GM18907 (cell line): ENCODE data around the gene SLN.

Experiments
- ATAC-seq: cut with Tn5 transposase; IDR thresholded peaks from one replicate; pipeline ENCODE4 v1.9.1; 2021; ENCODE audit warnings: mild to moderate bottlenecking, moderate library complexity; ENCODE audit not compliant: unreplicated experiment

The SLN gene

DNA sequence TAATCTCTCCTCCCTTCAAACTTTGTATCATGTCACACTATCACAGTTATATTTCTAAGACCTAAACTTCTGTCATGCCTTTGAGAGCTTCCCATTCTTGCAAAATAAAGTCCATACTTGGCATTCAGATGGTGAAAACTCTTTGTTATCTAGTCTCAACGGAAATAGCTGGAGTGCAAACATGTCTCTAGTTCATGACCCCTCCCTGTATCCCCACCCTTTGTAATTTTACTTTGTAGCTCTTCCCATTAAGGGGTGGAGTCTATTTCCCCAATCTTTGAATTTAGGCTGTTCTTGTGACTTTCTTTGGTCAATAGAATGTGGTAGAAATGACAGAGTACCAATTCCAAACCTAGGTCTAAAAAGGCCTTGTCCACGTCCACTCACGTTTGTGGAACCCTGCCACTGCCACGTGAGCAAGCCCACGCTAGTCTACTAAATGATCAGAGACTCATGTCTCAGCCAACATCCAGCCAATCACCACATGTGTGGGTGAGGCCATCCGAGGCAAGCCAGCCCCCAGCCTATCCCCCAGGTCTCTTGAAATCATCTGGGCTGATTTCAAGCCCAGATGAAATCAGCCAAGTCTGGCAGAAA is 23.4 kb downstream of the SLN start:
- ATAC-seq, result no peak

DNA sequence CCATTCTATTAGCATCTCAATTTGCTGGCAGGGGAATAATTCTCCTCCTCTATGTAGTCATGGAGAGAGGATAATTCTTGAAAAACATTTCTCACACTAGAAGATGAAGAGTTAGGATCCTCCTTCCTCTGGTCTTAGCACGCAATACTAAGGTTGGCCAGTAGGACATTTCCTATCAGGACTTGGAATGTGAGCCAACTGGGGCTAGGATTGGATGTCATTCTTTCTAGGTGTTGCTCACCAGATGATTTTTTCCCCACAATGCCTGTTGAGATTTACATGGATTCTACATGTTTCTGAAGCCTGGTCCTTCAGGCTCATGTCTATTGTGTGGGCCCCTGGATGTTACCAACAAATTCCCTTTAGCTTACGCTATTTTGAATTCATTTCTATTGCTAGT is 28.0 kb downstream of the SLN start:
- no peak for ATAC-seq

GRCh38 chr11:107683061-107683460 is 28.8 kb downstream of the SLN start:
- no peak for ATAC-seq

DNA sequence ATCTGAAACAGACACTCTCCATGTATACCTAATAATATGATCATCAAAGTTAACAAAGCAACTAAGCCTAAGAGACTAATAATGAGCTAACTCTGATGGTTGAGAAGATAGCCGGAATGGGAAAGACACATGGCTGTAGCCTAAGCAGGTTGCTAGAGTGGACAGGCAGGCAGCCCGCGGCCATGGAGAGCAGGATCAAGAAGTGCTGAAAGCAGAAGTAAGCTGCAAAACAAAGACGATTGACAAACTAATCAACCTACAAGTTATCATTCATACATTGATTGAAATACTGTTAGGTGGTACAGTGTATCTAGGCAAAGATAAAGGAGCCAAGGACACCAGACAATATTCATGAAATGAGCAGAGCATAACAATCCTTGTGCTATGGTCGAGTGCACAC is 29.3 kb downstream of the SLN start:
- no peak for ATAC-seq

GRCh38 chr11:107682171-107682570 is 29.7 kb downstream of the SLN start:
- ATAC-seq, result no peak

DNA sequence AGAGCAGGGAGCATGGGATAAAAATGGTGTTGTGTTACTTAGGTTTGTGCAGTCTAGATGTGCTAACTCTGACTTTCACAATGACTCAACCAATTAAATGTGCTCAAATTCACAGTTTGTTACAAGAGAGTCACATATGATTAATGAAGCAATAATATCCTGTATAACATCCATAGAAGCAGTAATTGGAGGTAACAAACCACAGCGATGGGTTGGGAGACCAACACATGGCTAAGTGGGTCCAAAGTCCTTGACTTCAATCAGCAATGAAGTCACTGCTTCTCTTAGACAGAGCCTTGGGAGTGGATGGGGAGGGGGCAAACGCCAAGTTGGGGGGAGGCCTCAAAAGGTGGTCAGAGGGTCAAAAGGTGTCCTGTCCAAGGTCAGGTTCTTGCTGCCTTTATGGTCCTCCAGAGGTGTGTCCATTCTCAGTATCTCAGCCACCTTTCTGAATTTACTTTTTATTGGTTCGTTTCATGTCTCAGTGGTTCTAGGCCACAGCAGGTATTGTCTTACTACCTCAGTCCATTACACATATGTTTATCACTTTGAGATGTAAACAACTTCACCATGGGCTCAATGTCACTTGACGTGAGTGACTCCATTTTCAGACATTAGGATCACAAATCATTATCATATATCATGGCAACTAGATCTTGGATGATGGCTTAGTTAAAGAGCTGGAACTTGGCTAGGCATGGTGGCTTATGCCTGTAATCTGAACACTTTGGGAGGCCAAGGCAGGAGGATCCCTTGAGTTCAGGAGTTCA is 32.4 kb downstream of the SLN start:
- ATAC-seq, result no peak

DNA sequence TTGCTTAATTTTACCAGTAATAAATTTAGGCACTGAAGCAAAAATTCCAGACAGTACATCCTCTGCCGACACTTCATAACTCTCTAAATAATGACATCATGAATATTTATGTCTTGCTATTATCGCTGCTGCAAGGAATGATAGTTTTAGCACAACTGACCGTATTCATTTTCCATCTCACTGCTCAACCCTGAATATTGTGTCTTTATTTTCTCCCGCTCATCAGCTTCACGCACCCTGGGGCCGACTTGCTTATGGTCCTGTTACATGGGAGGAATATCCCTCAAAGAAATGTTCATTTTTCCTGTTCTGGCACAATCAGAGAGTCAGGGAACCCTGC is 33.3 kb downstream of the SLN start:
- no peak for ATAC-seq

DNA sequence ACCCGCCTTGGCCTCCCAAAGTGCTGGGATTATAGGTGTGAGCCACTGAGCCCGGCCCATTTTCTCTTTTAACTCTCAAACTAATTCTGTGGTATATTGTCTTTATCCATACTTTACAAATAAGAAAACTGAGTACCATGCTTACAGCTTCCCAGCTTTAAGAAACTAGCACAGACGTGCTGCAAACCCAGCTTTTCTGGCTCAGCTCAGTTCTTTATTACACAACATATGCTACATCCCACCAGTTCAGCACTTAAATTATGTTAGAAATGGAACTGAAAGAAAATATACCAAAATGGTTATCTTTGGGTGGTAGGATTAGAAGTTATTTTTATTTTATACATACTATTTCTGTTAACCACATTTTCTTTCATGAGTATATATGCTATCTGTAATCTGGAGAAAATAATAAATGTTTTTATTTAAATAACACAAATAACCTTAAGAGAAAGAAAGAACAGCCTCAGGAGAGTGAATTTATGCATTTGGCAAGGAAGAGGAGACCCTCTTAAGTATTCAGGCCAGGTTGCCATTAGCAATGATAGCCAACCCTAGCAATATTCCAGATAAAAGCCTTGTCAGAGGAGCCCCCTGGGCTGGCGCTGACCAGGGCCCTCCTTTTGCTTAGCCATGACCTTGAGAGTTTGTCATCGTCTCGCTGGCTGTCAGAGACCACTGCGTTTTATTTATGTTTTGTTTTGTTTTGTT is 33.8 kb downstream of the SLN start:
- ATAC-seq, result no peak

DNA sequence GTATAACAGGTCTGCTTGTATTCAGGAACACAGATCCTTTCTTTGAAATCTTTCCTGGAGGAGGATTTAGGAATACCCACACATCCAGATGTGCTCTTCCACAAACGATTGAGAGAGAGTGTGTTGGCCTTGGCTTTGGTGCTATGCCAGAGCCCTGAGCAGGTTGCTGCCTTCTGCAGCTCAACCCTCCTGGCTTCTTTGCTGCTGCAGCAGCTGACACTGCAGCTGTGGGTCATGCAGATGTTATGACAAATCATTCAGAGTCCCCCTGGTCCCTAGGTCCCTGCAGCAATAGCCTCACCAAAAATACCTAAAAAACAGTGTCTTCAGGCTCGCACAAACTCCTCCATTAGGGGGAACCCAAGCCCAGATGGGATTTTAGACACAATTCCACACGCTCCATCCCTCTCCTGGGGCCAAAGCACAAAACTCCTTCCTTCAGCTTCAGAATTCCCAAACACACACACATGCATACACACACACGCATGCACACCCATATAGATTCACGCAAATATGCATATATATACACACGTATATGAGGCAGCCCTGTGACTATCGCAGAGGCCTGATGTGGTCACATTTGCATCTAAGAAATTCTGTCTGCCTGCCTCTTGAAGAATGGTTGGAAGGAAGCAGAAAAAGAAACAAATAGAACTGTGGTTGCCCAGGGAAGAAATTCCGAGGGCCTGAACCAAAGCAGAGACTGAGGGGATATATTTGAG is 35.4 kb downstream of the SLN start:
- no peak for ATAC-seq

GRCh38 chr11:107675902-107676301 is 36.0 kb downstream of the SLN start:
- no peak for ATAC-seq

GRCh38 chr11:107669893-107670601 is 41.8 kb downstream of the SLN start:
- ATAC-seq, result no peak

DNA sequence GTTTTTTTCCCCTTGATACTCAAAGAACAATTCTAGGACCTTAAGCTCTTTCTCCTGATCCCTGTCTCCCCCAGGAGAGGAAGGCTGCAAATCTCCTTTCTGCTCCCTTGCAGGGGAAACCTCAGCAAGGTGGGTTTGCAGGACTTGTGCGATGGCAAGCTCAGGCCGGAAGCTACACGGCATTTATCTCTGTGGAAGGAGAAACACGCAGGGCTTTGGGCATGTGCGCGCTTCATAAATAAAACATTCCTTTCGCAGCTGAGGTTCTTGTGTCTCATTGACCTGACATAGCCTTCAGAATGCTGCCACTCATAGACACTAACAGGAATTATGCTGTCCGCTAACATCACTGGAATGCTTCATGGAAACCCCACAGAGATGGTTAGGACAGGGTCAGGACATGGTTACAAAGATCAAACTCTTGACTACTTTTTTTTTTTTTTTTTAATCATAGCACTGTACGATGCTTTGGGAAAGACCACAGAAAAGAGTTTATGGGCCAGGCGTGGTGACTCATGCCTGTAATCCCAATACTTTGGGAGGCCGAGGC is 42.6 kb downstream of the SLN start:
- no peak for ATAC-seq

GRCh38 chr11:107666911-107667613 is 44.8 kb downstream of the SLN start:
- ATAC-seq, result no peak

DNA sequence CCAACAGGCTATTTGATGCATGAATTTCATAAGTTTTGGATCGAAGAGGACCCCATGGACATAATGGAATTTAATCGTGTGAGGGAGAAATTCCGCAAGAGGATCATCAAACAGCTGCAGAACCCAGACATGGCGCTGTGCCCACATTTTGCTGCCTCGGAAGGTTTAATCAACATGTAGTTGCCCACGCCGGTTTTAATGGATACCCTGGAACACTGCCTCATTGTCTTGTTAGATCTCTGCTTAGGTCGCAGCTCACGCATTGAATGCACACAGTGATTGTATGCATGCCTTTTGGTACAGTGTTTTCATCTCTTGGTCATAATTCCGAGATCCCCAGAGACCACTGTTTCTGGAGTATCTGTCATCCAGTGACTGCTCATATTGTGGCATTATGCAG is 46.8 kb downstream of the SLN start:
- no peak for ATAC-seq

DNA sequence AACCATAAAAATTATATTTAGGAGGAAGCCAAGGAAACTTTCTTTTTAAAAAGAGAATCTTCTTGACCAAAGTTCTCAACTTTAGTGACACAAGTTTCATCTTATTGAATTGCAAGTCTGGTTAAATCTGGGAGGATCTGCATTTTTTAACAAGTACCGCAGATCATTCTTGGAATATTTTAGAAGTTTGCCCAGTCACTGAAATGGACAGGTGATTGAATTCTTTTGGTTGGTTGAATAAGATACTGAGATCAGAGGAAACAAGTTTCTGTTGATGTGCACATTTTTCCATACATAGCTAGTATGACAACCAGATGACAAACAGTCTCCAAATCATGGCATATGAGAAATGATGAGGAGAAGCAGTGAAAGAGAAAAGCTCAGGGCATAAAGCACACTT is 50.2 kb downstream of the SLN start:
- ATAC-seq, result no peak

GRCh38 chr11:107660066-107660465 is 51.8 kb downstream of the SLN start:
- no peak for ATAC-seq

DNA sequence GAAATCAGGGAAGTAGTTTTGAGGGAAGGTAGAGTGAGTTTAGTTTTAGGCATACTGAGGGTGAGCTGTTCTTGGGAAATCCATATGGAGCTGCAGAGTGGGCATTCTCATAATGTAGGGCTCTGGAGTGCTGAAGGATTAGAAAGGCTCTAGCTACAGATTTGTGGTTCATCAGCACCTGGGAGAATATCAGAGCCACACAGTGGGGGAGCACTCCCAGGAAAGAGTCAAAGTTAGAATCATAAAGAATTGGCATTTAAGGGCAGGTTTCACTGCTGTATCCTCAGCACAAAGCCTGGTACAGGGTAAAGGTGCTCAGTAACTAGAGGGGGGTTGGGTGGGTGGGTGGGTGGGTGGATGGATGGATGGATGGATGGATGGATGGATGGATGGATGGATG is 52.5 kb downstream of the SLN start:
- ATAC-seq, result no peak
